A673 (cell line): ENCODE measurements around the gene MAD2L2.

ENCODE experiments used
- CTCF ChIP-seq: fragments of 300-800, 200-600 bp; sonication (generic); conservative IDR thresholded peaks from 2 replicates; pipeline ENCODE4 v1.5.1; 2017; ENCODE audit warnings: low read depth, mild to moderate bottlenecking, antibody characterized with exemption, low read length, moderate library complexity, mixed read lengths
- EZH2 ChIP-seq: fragments of 200-600 bp; sonication (generic); IDR thresholded peaks from 2 replicates; pipeline ENCODE4 v1.6.1; 2017; ENCODE audit warnings: borderline replicate concordance, low read depth, mild to moderate bottlenecking, mixed read lengths, antibody characterized with exemption, low read length; ENCODE audit not compliant: poor library complexity, severe bottlenecking

- TF ChIP-seq EZH2 = no peak
- TF ChIP-seq CTCF = no peak
Observed at GRCh38 chr1:11714831-11715575, 34.1 kb upstream of the MAD2L2 start.
